Measurements from ENCODE around the gene TAMALIN.
"Not testable (repeated sequence)": the region's sequence is repeated elsewhere in the genome, so short reads cannot be mapped to it uniquely, and the experiment has no call there.

Gene TAMALIN

GRCh38 chr12:52006726-52007157, at the start of gene TAMALIN:
Gene TAMALIN, plus strand, starts transcription at chr12:52006946. Its CDS starts 74 bp downstream, at chr12:52007020.
- FAIRE-seq = no peak

DNA sequence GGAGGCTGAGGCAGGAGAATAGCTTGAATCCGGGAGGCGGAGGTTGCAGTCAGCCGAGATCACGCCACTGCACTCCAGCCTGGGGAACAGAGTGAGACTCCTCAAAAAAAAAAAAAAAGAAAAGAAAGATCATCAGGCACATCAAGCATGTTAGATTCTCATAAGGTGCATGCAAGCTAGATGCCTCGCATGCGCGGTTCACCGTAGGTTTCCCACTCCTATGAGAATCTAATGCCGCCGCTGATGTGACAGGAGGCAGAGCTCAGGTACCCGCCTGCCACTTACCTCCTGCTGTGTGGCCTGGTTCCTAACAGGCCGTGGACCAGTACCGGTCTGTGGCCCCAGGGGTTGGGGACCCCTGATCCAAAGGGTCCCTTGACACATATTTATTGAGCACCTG, 48.2 kb upstream of the TAMALIN start:
- FAIRE-seq = no peak

DNA sequence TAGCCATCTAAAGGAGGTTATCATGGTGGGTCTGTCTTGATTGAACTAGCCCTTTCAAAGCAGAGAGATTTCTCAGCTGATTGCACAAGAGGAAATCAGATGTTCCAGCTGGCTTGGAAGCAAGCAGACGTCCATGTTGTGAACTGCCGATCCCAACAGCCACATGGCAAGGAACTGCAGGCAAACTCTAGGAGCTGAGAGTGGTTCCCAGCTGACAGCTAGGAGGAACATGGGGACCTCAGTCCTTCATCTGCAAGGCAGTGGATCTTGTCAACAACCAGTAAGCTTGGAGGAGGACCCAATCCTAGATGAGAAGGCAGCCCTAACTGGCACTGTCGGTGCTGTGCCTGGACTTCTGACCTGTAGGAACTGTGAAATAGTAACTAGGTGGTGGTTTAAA, 47.5 kb upstream of the TAMALIN start:
- FAIRE-seq = no peak

GRCh38 chr12:51959921-51960320, 46.8 kb upstream of the TAMALIN start:
- no peak for FAIRE-seq

- no peak for FAIRE-seq
These were observed 46.3 kb upstream of the TAMALIN start for GRCh38 chr12:51960488-51960887.

GRCh38 chr12:51960890-51961289, 45.9 kb upstream of the TAMALIN start:
- FAIRE-seq = no peak

GRCh38 chr12:51961834-51962233, 44.9 kb upstream of the TAMALIN start:
- FAIRE-seq = no peak

DNA sequence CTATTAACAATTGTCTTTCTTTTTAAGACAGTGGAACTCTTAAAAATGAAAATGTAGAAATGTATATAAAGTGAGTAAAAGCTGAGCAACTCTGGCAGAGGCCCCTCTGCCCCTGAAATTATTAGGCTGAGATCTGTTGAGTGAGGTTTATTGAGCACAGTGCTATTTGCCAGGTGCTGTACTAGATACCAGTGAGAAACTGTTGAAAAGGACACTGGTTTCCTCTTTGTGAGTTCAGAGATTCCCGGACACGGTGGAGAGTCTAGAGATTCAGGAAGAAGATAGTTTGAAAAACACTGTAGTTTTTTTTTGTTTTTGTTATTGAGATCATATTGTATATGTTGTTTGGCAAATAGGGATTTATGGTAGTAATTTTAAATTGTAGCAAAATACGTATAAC, 44.0 kb upstream of the TAMALIN start:
- FAIRE-seq = no peak

GRCh38 chr12:51963477-51963876, 43.3 kb upstream of the TAMALIN start:
- FAIRE-seq = no peak

DNA sequence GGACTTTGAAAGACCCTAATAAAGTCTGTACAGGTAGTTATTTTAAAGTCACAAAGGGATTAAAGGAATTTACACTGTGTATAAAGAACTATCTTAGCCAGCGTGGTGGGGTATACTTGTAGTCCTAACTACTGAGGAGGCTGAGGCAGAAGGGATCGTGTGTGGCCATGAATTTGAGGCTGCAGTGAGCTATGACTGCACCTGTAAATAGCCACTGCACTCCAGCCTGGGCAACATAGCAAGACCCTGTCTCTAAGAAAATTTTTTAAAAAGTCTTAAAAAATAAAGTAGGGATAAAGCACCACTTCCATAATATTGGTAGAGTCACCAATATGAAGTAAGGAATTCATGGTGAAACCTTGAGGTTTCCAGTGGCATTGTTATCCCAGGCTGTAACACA, 37.1 kb upstream of the TAMALIN start:
- FAIRE-seq = no peak

DNA sequence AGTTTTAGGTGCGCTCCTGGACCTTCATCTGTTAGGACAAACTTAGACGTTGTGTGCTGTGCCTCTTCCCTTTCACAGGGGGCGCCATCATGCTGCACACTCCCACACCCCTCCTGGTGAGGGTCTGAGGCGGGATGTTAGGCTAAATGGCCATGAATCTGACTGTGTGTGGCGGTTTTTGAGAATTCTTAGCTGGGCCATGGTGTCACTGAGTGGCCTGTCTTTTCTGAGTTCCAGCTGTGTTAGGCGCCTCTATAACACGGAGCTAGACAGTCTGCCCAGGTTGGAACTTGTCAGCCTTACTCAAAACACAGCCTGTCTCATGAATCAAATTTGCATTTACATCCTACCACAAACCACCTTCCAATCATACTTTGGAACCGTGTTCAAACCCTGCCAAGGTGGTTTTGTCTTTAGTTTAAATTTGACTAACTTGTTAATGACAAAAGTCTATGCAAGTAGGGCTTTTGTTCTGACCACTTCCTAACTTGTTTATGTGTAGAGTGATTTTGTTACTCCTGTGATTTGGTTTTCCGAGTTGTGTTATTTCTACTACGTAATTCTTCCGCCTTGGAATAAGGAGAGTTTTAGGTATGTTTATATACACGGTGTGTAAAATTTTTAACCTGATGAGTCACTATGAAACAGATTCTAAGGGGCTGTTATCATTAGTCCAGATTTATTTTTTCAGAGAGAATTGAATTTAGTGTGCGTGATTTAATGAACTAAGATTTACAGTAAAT, 35.7 kb upstream of the TAMALIN start:
- no peak for FAIRE-seq

DNA sequence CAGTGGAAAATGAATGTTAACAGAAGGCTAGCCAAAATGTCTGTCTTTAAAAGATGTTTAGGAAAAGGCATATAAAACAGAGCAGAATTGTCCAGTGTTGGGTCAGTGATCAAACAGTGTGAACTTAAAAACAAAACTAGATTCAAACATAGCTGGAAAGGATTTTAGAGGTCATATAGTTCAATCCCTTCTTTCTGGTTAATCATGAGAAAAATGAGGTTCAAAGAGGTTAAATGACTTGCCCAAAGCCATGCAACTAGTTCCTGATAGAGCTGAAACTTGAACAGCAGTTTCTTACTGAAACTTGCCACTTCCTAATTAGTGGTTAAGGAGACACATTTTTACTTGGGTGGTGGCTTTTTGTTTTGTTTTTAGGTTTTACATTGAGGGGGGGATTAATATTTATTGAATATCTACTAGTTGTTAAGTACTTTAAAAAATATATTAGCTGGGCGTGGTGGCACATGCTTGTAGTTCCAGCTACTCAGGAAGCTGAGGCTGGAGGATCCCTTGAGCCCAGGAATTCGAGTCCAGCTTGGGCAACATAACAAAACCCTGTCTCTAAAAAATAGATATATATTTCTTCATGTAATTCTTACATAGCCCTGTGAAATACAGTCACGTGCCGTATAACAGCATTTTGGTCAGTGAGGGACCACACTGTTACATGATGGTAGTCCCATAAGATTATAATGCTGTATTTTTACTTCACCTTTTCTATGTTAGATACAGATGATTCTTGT, 34.9 kb upstream of the TAMALIN start:
- FAIRE-seq = no peak

- FAIRE-seq = no peak
These were observed 34.3 kb upstream of the TAMALIN start for GRCh38 chr12:51972422-51972812.

DNA sequence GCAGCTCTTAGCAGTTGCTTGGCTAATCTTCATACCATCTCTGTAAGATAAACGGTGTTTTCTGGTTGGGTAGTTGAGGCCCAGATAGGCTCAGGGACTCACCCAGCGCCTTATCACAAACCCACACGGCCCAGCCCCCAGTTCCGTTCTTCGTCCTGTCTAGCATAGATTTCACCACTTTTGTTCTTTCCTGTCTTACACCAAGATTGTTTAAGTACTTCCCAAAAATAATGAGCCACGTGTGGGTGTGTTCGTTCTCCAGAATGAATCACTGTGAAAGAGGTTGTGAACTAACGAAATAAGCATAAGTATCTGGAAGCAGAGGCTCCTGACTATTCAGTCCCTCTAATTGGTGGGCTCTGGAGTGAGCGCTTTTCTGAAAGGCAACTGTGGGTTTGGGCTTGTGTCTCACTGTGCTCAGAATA, 33.9 kb upstream of the TAMALIN start:
- no peak for FAIRE-seq

DNA sequence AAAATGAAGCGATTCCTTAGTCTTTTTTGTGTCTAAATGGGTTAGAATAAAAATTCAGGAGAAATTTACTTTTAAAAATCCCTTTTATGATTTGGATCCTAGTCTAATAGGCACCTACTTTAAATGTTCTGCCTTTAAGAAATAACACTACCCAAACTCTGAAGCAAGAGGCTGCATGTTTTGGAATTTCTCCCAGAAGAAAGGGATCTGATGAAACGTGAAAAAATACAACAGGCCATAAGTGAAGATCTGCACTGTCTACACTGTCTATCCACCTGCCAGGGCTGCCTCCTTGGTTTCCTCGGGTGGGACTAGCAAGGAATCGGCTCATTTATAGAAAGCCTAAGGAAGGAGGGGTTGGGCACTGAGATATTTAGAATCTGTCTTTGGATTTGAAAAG, 33.2 kb upstream of the TAMALIN start:
- no peak for FAIRE-seq

GRCh38 chr12:51974646-51975045, 32.1 kb upstream of the TAMALIN start:
- FAIRE-seq = no peak

GRCh38 chr12:51975196-51975595, 31.6 kb upstream of the TAMALIN start:
- no peak for FAIRE-seq

- FAIRE-seq = no peak
These were observed 30.2 kb upstream of the TAMALIN start for GRCh38 chr12:51976376-51977160.

- FAIRE-seq = no peak
These were observed 29.4 kb upstream of the TAMALIN start for GRCh38 chr12:51977320-51977753.

DNA sequence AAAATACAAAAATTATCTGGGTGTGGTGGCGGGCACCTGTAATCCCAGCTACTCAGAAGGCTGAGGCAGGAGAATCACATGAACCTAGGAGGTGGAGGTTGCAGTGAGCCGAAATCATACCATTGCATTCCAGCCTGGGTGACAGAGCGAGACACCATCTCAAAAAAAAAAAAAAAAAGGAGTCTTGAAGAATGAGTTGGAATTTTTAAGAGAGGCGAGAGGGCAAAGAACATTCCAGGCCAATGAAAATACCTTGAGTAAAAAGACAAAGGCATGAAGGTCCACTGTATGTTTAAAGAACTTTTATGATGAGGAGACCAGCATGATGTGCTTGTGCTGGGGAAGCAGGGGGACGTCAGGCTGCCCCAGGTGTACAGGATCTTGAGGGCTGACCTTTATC, 27.4 kb upstream of the TAMALIN start:
- FAIRE-seq = not testable (repeated sequence)

GRCh38 chr12:51980051-51980808, 26.5 kb upstream of the TAMALIN start:
- FAIRE-seq = no peak

GRCh38 chr12:51980809-51981127, 26.0 kb upstream of the TAMALIN start:
- FAIRE-seq = no peak

DNA sequence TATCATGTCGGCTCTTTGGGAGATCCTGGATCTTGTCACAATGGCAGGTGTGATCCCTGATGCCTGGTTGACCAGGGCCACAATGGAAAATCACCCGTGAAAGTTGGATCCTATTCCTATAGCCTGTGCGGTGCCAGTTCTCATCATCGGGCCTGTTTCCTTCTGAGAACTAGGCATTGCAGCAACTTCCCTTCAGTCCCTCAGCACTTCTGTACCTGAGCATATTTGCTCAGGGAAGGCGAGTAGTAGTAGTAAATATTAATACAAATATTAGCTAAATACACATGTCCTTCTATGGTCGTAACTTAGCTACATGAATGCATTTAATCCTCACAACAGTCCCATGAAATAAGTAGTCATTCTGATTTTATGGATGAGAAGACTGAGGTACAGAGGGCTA, 22.1 kb upstream of the TAMALIN start:
- no peak for FAIRE-seq

Data from colon (tissue), 2 donors.